SU-DHL-6 (cell line): ENCODE measurements around the gene ZFAND3.

Source experiments
- H2AFZ ChIP-seq: fragments of 200-600 bp; sonication (generic); 2 replicates; pipeline ENCODE4 v1.6.1; 2014; ENCODE audit warnings: low read depth, mild to moderate bottlenecking, moderate library complexity, mixed read lengths, antibody characterized with exemption, low read length; ENCODE audit not compliant: severe bottlenecking
- H3F3A ChIP-seq: fragments of 200-600 bp; shearing (Covaris generic); 2 replicates; pipeline ENCODE4 v1.6.0; 2016; ENCODE audit warnings: antibody characterized with exemption, mild to moderate bottlenecking; ENCODE audit not compliant: insufficient read depth
- H3K27ac ChIP-seq: fragments of 200-600 bp; sonication (generic); 2 replicates; pipeline ENCODE4 v1.5.1; 2016; ENCODE audit warnings: low read depth, mild to moderate bottlenecking, low read length, moderate library complexity, mixed read lengths
- H3K27me3 ChIP-seq: fragments of 200-600 bp; sonication (generic), shearing (Covaris generic); 2 replicates; pipeline ENCODE4 v1.6.0; 2014; ENCODE audit warnings: mild to moderate bottlenecking, low read length
- H3K36me3 ChIP-seq: fragments of 200-600 bp; sonication (generic); 2 replicates; pipeline ENCODE4 v1.6.1; 2014; ENCODE audit warnings: mild to moderate bottlenecking, low read length, mixed read lengths
- H3K4me2 ChIP-seq: fragments of 300-600, 200-600 bp; shearing (Covaris generic), sonication (generic); 2 replicates; pipeline ENCODE4 v1.6.0; 2014; ENCODE audit warnings: low read length, low read depth, mild to moderate bottlenecking; ENCODE audit not compliant: poor library complexity, severe bottlenecking
- H3K4me3 ChIP-seq: fragments of 200-600 bp; sonication (generic); 2 replicates; pipeline ENCODE4 v1.5.1; 2014; ENCODE audit warnings: antibody characterized with exemption, low read length, mild to moderate bottlenecking, mixed read lengths; ENCODE audit not compliant: insufficient read depth, poor library complexity, severe bottlenecking
- H3K79me2 ChIP-seq: fragments of 200-600 bp; sonication (generic); 2 replicates; pipeline ENCODE4 v1.6.1; 2014; ENCODE audit warnings: mild to moderate bottlenecking, low read length, moderate library complexity; ENCODE audit not compliant: insufficient read depth
- H3K9ac ChIP-seq: fragments of 200-600 bp; sonication (generic); 2 replicates; pipeline ENCODE4 v1.7.0; 2014; ENCODE audit warnings: mild to moderate bottlenecking, low read length
- H3K9me2 ChIP-seq: fragments of 200-600 bp; sonication (generic); replicated peaks from 2 replicates; pipeline ENCODE4 v1.6.1; 2014; ENCODE audit warnings: low read length; ENCODE audit not compliant: insufficient read depth
- H3K9me3 ChIP-seq: fragments of 200-600 bp; sonication (generic); 2 replicates; pipeline ENCODE4 v1.6.1; 2014; ENCODE audit warnings: low read length, mixed read lengths; ENCODE audit not compliant: insufficient read depth
- H4K20me1 ChIP-seq: fragments of 200-600 bp; sonication (generic); 2 replicates; pipeline ENCODE4 v1.6.1; 2014; ENCODE audit warnings: low read depth, mild to moderate bottlenecking, antibody characterized with exemption, low read length, moderate library complexity, mixed read lengths
- EZH2phosphoT487 ChIP-seq: fragments of 200-600 bp; sonication (generic), shearing (Covaris generic); conservative IDR thresholded peaks from 2 replicates; pipeline ENCODE4 v1.6.1; 2018; ENCODE audit warnings: mild to moderate bottlenecking, antibody characterized with exemption, low read length, moderate library complexity, mixed read lengths
- TF ChIP-seq, protein P1 (sequence below): fragments of 200-600 bp; sonication (generic); IDR thresholded peaks from one replicate; pipeline ENCODE4 v1.5.1; 2017; ENCODE audit warnings: antibody characterized with exemption, mild to moderate bottlenecking, low read length, moderate library complexity; ENCODE audit not compliant: insufficient read depth, poor library complexity, severe bottlenecking

Gene ZFAND3

DNA sequence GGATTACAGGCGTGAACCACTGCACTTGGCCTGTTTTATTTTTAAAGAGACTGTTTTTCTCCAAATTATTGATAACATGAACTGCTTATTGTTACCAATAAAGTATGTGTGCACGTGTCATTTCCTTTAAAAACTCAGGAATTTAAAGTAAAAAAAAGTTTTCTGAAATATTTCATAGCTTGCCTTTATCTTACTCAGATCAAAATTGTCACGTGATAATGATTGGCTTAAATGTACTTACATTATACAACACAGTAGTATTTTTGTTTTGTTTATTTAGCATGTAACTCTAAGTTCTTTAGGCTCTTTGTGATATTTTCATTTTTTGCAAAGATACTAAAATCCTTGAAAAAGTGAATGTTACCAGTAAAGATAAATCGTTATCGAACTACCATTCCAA lies 174.1 kb downstream of the ZFAND3 start:
- H3K27me3 ChIP-seq: no peaks in the 10 kb centered on the region
- no peaks in the 10 kb centered on the region for H3K9me3 ChIP-seq
- no peaks in the 10 kb centered on the region for H3F3A ChIP-seq
- H3K9me2 ChIP-seq: no peaks in the 10 kb centered on the region
- H3K79me2 ChIP-seq: peaks cover 24% of the 10 kb centered on the region; the same call in 1 of the 2 replicates
- no peak overlapping the region for H2AFZ ChIP-seq
- H3K36me3 ChIP-seq: no peaks in the 10 kb centered on the region
- no peak overlapping the region for H3K4me3 ChIP-seq
- no peak overlapping the region for H3K27ac ChIP-seq
- no peak overlapping the region for H3K4me2 ChIP-seq
- TF ChIP-seq, protein P1, sequence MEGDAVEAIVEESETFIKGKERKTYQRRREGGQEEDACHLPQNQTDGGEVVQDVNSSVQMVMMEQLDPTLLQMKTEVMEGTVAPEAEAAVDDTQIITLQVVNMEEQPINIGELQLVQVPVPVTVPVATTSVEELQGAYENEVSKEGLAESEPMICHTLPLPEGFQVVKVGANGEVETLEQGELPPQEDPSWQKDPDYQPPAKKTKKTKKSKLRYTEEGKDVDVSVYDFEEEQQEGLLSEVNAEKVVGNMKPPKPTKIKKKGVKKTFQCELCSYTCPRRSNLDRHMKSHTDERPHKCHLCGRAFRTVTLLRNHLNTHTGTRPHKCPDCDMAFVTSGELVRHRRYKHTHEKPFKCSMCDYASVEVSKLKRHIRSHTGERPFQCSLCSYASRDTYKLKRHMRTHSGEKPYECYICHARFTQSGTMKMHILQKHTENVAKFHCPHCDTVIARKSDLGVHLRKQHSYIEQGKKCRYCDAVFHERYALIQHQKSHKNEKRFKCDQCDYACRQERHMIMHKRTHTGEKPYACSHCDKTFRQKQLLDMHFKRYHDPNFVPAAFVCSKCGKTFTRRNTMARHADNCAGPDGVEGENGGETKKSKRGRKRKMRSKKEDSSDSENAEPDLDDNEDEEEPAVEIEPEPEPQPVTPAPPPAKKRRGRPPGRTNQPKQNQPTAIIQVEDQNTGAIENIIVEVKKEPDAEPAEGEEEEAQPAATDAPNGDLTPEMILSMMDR: no peak
- no peak for TF ChIP-seq EZH2phosphoT487
- H4K20me1 ChIP-seq: peaks cover 49% of the 10 kb centered on the region
- H3K9ac ChIP-seq: no peak overlapping the region

DNA sequence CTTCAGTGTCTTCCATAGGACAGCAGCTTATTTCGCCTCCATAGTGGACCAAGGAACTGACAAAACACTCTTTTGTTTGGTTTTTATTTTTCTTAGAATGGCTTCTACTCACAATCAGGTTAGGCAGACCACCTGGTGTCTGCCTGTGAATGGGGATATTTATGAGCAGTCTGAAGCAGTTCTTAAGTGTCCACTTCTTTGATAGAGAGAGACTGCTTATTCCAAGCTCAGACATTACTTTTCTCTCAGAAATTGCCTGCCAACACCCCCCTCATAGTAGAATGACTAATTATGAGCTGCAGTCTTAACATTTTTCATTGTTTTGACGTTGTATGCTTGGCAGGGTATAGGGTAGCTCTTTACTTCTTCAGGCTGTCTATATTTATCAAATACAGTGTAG lies 174.7 kb downstream of the ZFAND3 start:
- Histone ChIP-seq H3K9ac (no peak overlapping the region), H3K36me3 (no peaks in the 10 kb centered on the region), H3F3A (no peaks in the 10 kb centered on the region), H3K4me2 (no peak overlapping the region), H4K20me1 (peaks cover 46% of the 10 kb centered on the region), H3K79me2 (peaks cover 23% of the 10 kb centered on the region; the same call in 1 of the 2 replicates), H3K27ac (no peak overlapping the region), H3K27me3 (no peaks in the 10 kb centered on the region), H3K4me3 (no peak overlapping the region), H3K9me3 (no peaks in the 10 kb centered on the region), H3K9me2 (no peaks in the 10 kb centered on the region), H2AFZ (no peak overlapping the region)
- no peak for TF ChIP-seq EZH2phosphoT487
- TF ChIP-seq, protein P1: no peak

DNA sequence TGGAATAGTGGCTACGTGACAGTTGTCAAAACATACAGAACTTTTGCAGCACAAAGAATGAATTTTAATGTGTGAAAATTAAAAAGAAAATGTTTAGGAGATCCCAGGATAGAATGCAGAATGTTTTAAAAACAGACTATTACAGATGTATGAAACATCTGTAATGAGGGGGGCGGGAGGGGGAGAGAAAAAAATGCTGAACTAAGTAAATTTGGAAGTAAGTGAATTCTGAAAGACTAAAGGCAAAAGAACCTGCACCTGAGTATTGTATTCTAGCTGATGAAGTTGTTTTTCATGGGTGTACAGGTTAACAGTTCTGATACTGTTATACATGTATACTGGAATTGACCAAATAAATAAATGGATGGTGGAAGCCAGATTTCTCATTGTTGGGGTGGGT lies 178.8 kb downstream of the ZFAND3 start:
- Histone ChIP-seq H3K79me2 (peaks cover 7% of the 10 kb centered on the region; the same call in 1 of the 2 replicates), H3K9me2 (no peaks in the 10 kb centered on the region), H3K4me3 (no peak overlapping the region), H3K9me3 (no peaks in the 10 kb centered on the region), H3F3A (no peaks in the 10 kb centered on the region), H3K27ac (no peak overlapping the region), H3K9ac (no peak overlapping the region), H3K36me3 (no peaks in the 10 kb centered on the region), H4K20me1 (peaks cover 24% of the 10 kb centered on the region), H3K4me2 (no peak overlapping the region), H3K27me3 (no peaks in the 10 kb centered on the region), H2AFZ (no peak overlapping the region)
- TF ChIP-seq, protein P1: no peak
- no peak for TF ChIP-seq EZH2phosphoT487
